Neural progenitor cell (in vitro differentiated cells): ENCODE results near the gene LYST.

Experiments
- EZH2phosphoT487 ChIP-seq: fragments of 200-600 bp; sonication (generic); IDR thresholded peaks from 2 replicates; pipeline ENCODE4 v1.6.1; 2017; ENCODE audit warnings: antibody characterized with exemption
- TF ChIP-seq, protein P1 (sequence below): fragments of 200-600 bp; sonication (generic); IDR thresholded peaks from 2 replicates; pipeline ENCODE4 v1.5.1; 2017; ENCODE audit warnings: antibody characterized with exemption, mild to moderate bottlenecking

DNA sequence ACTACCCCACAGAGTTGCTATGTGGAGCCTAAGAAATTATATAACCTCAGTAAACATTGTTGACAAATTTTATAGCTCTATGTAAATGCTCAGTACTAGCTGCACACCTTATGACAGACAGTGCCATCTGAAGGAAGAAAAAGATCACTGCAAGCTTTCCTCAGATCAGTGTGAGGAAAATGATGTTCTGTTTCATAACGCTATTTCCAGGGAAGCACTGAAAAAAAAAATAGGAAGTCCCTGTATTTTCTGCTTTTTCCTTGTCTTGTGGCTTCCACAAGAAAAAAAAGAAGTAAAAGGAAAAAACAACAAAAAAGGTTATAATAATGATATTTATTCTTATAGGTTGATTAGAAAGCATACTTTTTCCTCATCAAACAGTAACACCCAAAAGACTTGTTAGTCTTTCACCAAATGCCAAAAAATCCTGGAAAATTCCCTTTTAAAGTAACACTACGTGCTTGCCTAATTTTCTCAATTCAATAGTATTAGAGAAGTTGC, 23.2 kb downstream of the LYST start:
- TF ChIP-seq, protein P1, sequence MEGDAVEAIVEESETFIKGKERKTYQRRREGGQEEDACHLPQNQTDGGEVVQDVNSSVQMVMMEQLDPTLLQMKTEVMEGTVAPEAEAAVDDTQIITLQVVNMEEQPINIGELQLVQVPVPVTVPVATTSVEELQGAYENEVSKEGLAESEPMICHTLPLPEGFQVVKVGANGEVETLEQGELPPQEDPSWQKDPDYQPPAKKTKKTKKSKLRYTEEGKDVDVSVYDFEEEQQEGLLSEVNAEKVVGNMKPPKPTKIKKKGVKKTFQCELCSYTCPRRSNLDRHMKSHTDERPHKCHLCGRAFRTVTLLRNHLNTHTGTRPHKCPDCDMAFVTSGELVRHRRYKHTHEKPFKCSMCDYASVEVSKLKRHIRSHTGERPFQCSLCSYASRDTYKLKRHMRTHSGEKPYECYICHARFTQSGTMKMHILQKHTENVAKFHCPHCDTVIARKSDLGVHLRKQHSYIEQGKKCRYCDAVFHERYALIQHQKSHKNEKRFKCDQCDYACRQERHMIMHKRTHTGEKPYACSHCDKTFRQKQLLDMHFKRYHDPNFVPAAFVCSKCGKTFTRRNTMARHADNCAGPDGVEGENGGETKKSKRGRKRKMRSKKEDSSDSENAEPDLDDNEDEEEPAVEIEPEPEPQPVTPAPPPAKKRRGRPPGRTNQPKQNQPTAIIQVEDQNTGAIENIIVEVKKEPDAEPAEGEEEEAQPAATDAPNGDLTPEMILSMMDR = peak; percentile 61
- no peak for TF ChIP-seq EZH2phosphoT487
